GM13976 (cell line): ENCODE measurements around the gene MRM3.

Experiments
- DNase-seq: peaks from one replicate; pipeline ENCODE4 v3.0.0; 2012; ENCODE audit warnings: low spot score
- CTCF ChIP-seq: IDR thresholded peaks from 2 replicates; pipeline ENCODE4 v1.5.1; 2012; ENCODE audit warnings: borderline replicate concordance, mild to moderate bottlenecking; ENCODE audit not compliant: insufficient read depth; ENCODE audit errors: extremely low read depth, missing control alignments, control extremely low read depth
- in situ Hi-C: fragments of 300-500 bp; cut with MboI; formaldehyde crosslinking; loops from one replicate; pipeline ENCODE4 v1.12.0; 2022; ENCODE audit warnings: low sequenced_read_pairs, mixed read lengths, inconsistent platforms; ENCODE audit not compliant: unreplicated experiment

MRM3 gene

GRCh38 chr17:811051-811784, 29.1 kb downstream of the MRM3 start:
- no peak for DNase-seq
- no peak for TF ChIP-seq CTCF
- in situ Hi-C loops, result no loop called here

GRCh38 chr17:812638-813204, 30.6 kb downstream of the MRM3 start:
- in situ Hi-C loops, result no loop called here
- DNase-seq, result no peak
- TF ChIP-seq CTCF, result no peak

GRCh38 chr17:814371-814770, 32.2 kb downstream of the MRM3 start:
- TF ChIP-seq CTCF, result no peak
- no peak for DNase-seq
- in situ Hi-C loops, result no loop called here

GRCh38 chr17:819251-819650, 37.1 kb downstream of the MRM3 start:
- no peak for DNase-seq
- in situ Hi-C loops, result no loop called here
- TF ChIP-seq CTCF, result no peak

GRCh38 chr17:823501-823902, 41.3 kb downstream of the MRM3 start:
- no peak for TF ChIP-seq CTCF
- DNase-seq, result peak; percentile 73
- in situ Hi-C loops, result loop anchor here (10.0 kb wide), 1 partner anchor 61 kb away; no protein-coding TSS in a partner anchor

- no peak for TF ChIP-seq CTCF
- DNase-seq, result no peak
- in situ Hi-C loops, result loop anchor here (10.0 kb wide), 1 partner anchor 60 kb away; no protein-coding TSS in a partner anchor
Measured at GRCh38 chr17:824378-824777, 42.2 kb downstream of the MRM3 start.
